ENCODE results near the gene LDB2.

LDB2 gene

DNA sequence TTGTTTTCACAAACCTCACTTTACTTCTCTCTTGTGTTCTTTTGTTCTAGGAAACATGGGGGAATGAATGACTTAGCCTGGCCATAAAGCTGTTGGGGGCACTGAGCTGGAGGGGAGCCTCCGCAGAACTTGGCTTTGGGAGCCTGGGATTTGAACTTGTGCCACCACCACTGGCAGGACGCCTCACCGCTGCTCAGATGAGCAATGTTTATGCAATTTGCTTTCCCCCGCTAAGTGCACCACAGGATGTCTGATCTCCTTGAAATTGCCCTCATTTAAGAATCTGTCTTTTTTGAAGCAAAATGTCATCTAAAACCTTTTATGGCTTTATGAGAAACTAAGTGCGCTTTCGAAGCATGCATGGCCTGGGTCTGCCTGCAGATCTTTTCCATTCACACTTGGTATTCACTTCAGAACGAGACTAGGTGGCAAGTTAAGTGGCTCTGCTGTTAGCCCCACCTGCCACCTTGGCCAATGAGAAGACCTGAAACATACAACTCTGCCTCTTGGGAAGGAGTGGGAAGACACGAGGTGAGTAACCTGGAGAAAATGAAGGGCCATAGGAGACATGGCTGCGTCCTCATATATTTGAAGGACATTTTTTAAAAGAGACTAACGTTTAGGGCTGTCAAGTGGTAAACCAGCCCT lies 119.3 kb downstream of the LDB2 start:
- TF ChIP-seq, protein P1, sequence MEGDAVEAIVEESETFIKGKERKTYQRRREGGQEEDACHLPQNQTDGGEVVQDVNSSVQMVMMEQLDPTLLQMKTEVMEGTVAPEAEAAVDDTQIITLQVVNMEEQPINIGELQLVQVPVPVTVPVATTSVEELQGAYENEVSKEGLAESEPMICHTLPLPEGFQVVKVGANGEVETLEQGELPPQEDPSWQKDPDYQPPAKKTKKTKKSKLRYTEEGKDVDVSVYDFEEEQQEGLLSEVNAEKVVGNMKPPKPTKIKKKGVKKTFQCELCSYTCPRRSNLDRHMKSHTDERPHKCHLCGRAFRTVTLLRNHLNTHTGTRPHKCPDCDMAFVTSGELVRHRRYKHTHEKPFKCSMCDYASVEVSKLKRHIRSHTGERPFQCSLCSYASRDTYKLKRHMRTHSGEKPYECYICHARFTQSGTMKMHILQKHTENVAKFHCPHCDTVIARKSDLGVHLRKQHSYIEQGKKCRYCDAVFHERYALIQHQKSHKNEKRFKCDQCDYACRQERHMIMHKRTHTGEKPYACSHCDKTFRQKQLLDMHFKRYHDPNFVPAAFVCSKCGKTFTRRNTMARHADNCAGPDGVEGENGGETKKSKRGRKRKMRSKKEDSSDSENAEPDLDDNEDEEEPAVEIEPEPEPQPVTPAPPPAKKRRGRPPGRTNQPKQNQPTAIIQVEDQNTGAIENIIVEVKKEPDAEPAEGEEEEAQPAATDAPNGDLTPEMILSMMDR (IDR thresholded peaks at IDR 0.05; ENCODE audit: low read depth, low read length) = no peak
- peaks cover 29% of the 10 kb centered on the region for H3K27me3 ChIP-seq (ENCODE audit: insufficient read depth, low read depth, severe bottlenecking)
- H3K36me3 ChIP-seq = no peaks in the 10 kb centered on the region
- H3K4me3 ChIP-seq (ENCODE audit: low read depth, low read length) = no peak overlapping the region
- H3K9me3 ChIP-seq (ENCODE audit: severe bottlenecking) = no peaks in the 10 kb centered on the region
- no peak for DNase-seq
- no peak overlapping the region for H3K27ac ChIP-seq

GRCh38 chr4:16777726-16778125 lies 120.7 kb downstream of the LDB2 start:
- TF ChIP-seq, protein P1 (IDR thresholded peaks at IDR 0.05; ENCODE audit: low read depth, low read length) = no peak
- no peak overlapping the region for H3K4me3 ChIP-seq (ENCODE audit: low read depth, low read length)
- H3K27me3 ChIP-seq (ENCODE audit: insufficient read depth, low read depth, severe bottlenecking) = peaks cover 29% of the 10 kb centered on the region
- DNase-seq = no peak
- H3K27ac ChIP-seq = no peak overlapping the region
- no peaks in the 10 kb centered on the region for H3K9me3 ChIP-seq (ENCODE audit: severe bottlenecking)
- no peaks in the 10 kb centered on the region for H3K36me3 ChIP-seq

DNA sequence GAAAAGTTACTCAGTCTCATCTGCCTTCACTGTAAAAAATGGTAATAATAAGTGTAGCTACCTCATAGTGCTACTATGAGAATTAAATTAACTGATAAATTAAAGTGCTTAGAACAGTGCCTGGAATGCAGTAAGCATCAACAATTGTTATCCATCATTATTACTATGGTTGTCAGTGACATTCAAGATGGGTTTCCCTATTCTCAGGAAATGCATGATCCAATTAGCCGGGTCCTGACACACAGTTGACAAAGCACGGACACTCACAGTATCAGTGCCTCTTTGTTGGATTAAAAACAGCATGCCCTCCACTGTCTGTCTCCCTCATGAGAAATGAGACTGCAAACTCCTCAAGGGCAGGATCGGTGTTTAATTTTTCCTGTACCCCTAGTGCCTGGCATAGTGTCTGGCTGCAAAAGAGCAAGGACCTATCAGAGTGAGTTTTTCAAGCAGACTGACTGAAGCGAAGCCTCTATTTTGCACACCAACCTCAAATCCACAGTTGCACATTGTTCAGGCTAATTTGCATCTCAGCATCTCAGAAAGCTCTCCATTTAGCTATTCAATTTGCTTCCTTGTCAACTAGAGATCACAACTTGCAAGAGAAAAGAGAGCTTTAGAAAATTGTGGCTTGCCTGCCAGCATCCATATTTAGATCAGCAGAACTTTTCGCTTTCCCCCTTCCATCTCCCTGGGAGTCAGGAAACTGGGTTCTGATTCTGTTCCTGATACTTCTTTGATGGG lies 122.9 kb downstream of the LDB2 start:
- H3K4me3 ChIP-seq (ENCODE audit: low read depth, low read length) = no peak overlapping the region
- TF ChIP-seq, protein P1 (IDR thresholded peaks at IDR 0.05; ENCODE audit: low read depth, low read length) = no peak
- H3K27me3 ChIP-seq (ENCODE audit: insufficient read depth, low read depth, severe bottlenecking) = peaks cover 29% of the 10 kb centered on the region
- H3K36me3 ChIP-seq = no peaks in the 10 kb centered on the region
- DNase-seq = no peak
- no peaks in the 10 kb centered on the region for H3K9me3 ChIP-seq (ENCODE audit: severe bottlenecking)
- no peak overlapping the region for H3K27ac ChIP-seq

DNA sequence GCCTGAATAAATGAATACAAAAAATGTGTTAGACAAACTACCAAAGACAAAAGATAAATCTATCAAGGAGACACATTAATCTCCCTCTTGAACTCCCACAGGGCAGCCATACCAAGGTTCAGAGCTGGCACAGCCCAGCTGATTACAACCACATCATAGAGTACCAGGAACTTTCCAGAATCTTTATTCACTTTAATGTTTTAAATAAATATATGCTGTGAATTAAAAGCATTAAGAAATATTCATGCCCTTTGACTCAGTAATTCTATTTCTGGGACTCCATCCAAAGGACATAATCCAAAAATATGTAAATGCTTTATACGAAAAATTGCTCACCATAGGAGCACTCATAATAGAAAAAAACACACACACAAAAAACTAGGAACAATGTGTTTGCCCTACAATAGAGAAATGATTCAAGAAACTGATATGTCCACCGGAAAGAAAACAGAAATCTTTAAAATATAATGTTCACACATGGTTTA lies 126.0 kb downstream of the LDB2 start:
- no peak for DNase-seq
- no peaks in the 10 kb centered on the region for H3K36me3 ChIP-seq
- peaks cover 16% of the 10 kb centered on the region for H3K27me3 ChIP-seq (ENCODE audit: insufficient read depth, low read depth, severe bottlenecking)
- TF ChIP-seq, protein P1 (IDR thresholded peaks at IDR 0.05; ENCODE audit: low read depth, low read length) = no peak
- H3K27ac ChIP-seq = no peak overlapping the region
- no peaks in the 10 kb centered on the region for H3K9me3 ChIP-seq (ENCODE audit: severe bottlenecking)
- no peak overlapping the region for H3K4me3 ChIP-seq (ENCODE audit: low read depth, low read length)

DNA sequence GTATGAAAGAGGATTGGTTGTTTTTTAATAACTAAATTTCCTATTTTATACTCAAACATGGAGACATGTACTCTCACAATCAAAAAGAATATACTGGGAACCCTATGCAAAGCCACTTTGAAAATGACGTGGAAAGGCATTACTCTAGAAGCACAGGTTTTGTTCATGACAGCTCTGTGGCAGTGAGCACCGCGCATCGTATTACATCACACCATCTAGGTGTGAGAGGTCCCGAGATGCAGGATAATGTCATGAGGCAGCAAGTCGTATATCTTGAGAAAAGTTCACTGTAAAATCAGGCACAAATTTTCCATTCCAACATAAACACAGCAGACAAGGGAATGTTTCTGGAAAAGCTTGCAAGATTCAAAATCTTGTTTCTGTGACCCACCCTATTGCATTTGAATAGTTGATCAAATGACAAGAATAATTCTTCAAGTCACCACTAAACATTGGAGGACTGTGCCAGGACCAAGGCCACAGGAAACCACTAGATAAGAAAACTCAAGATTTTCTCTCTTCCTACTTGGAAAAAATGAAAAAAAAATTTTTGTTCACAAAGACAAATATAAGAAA lies 127.6 kb downstream of the LDB2 start:
- TF ChIP-seq, protein P1 (IDR thresholded peaks at IDR 0.05; ENCODE audit: low read depth, low read length) = no peak
- Histone ChIP-seq H3K27me3 (ENCODE audit: insufficient read depth, low read depth, severe bottlenecking) (peaks cover 12% of the 10 kb centered on the region), H3K36me3 (no peaks in the 10 kb centered on the region), H3K9me3 (ENCODE audit: severe bottlenecking) (no peaks in the 10 kb centered on the region), H3K27ac (no peak overlapping the region), H3K4me3 (ENCODE audit: low read depth, low read length) (no peak overlapping the region)
- no peak for DNase-seq
